Retinal pigment epithelial cell (primary cell): ENCODE data around the gene KIF19.

ENCODE experiments used
- DNase-seq: peaks from one replicate; pipeline ENCODE4 v3.0.0-alpha.2; 2010; ENCODE audit warnings: low read depth
- H3K4me3 ChIP-seq: 2 replicates; pipeline ENCODE4 v1.5.1; 2011; ENCODE audit warnings: mild to moderate bottlenecking, low read length, control low read depth, moderate library complexity
- TF ChIP-seq, protein P1 (sequence below): conservative IDR thresholded peaks from 2 replicates; pipeline ENCODE4 v1.5.1; 2011; ENCODE audit warnings: low read depth, low read length, control low read depth, inconsistent platforms

Gene KIF19

DNA sequence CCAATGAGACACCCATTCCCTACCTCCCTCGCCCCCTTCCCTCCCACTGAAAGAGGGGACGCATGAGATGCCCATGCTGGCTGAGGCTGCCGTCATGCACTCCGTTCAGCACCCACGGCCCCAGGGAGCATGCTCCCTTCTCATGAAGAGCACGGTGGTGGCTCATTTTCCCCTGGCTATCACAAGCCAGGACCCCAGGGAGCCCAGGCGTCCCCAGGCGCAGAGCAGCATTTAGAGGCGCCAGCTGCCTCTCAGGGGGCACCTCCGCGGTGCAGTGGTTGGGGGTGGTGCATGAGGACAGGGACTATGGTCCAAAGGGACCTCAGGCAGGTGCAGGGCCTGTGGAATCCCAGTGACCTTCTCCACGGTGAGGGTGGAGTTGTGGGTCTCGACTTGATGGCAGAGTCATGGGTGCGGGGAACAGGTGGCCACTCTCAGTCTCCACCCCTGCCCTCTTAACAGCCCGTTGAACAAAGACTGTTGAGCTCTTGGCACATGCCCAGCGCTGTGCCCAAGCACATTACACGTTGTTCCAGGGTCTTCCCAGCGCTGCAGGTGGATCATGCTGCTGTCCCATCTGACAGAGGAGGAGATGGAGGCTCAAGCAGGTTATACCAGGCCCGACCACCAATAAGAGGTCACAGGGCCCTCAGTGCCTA is 13.6 kb downstream of the KIF19 start:
- DNase-seq, result no peak
- TF ChIP-seq, protein P1, sequence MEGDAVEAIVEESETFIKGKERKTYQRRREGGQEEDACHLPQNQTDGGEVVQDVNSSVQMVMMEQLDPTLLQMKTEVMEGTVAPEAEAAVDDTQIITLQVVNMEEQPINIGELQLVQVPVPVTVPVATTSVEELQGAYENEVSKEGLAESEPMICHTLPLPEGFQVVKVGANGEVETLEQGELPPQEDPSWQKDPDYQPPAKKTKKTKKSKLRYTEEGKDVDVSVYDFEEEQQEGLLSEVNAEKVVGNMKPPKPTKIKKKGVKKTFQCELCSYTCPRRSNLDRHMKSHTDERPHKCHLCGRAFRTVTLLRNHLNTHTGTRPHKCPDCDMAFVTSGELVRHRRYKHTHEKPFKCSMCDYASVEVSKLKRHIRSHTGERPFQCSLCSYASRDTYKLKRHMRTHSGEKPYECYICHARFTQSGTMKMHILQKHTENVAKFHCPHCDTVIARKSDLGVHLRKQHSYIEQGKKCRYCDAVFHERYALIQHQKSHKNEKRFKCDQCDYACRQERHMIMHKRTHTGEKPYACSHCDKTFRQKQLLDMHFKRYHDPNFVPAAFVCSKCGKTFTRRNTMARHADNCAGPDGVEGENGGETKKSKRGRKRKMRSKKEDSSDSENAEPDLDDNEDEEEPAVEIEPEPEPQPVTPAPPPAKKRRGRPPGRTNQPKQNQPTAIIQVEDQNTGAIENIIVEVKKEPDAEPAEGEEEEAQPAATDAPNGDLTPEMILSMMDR, result no peak
- no peak overlapping the region for H3K4me3 ChIP-seq

DNA sequence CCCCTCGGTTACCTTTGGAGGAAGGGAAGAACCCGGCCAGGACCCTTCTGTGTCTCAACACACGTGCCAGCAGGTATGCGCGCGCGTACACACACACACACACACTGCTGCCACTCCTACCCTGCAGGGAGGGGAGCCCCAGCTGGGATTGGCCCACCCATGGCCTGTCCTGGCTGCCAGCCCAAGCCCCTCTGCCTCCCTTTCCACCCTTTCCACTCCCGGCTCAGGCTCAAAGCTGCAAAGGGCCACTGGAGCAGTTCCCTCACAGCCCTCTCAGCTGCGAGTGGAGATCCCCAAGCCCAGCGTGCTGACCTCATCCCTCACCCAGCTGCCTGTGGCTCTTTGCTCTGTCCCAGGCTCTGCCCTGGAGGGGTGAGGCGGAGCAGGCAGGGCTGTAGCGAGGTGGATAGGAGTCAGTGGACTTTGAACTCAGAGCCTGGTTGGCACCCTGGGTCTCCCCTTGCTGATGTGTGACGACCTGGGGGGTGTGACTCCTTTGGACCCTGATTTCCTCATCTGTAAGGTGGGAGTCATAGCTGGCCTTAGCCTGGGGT is 14.5 kb downstream of the KIF19 start:
- no peak for DNase-seq
- TF ChIP-seq, protein P1, result no peak
- H3K4me3 ChIP-seq, result no peak overlapping the region

DNA sequence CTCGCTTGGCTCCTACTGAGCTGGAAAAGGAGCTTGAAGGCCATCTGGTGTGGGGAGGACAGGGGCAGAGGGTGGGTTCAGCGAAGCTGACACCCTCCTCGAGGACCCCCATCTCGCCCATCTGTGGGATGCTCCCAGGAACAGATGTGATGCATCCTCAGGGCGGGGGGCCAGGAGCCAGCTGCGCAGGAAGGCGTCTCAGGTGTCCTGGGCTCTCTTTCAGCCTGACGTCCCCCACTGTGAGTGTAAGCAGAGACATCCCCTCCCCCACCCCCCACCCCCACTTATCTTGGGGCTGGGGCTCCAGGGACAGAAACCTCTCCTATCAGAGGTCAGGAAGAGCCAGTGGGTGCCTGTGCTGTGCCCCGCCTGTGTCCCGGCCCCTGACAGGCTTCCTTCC is 16.2 kb downstream of the KIF19 start:
- no peak overlapping the region for H3K4me3 ChIP-seq
- TF ChIP-seq, protein P1, result no peak
- no peak for DNase-seq

DNA sequence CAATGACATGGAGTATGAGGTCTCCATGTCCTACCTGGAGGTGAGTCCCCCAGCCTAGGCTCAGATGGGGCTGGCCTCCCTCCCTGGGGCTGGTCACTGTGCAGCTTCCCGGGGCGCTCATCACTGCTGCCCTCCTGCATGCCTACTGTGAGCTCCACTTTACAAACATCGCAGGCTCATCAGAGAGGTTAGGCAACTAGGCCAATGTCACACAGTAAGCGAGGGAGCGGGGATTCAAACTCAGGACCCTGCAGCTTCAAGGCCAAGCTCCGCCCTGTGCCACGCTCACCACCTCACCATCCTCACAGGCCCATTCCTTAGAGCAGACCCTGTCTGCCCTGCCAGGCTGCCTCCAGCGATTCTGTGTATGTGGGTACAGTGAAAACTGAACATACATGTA is 17.1 kb downstream of the KIF19 start:
- no peak for DNase-seq
- TF ChIP-seq, protein P1, result no peak
- no peak overlapping the region for H3K4me3 ChIP-seq

DNA sequence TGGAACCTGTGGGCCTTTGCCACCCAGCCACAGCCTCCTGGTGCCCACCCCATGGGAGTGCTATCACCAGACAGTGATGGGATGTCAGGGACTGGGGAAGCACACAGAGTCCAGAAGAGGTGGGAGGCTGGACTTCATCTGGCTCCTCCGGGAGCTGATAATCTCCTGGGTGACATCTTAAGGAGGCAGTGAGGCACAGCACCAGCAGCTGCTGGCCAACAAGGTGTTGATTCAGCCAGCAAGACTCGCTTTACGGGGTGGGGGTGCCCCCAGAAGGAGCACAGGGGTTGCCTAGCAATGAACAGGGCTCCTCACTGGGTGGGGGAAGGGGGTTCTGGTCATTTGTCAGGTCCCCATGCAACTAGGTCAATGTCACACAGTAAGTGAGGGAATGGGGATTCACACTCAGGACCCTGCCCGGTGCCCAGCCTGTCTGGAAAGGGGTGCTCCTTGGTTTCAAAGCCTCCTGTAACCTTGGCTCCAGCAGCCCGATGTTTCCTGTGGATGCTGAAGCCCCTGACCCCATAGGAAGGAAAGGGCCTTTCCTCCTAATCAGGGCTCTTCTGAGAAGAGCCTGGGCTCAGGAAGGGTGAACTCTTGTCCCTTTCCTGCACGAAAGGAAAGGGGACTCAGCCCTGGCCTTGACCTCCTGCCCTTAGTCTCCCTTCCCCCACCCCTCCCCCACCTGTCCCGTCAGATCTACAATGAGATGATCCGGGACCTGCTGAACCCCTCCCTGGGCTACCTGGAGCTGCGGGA is 17.7 kb downstream of the KIF19 start:
- H3K4me3 ChIP-seq, result no peak overlapping the region
- TF ChIP-seq, protein P1, result no peak
- DNase-seq, result no peak

DNA sequence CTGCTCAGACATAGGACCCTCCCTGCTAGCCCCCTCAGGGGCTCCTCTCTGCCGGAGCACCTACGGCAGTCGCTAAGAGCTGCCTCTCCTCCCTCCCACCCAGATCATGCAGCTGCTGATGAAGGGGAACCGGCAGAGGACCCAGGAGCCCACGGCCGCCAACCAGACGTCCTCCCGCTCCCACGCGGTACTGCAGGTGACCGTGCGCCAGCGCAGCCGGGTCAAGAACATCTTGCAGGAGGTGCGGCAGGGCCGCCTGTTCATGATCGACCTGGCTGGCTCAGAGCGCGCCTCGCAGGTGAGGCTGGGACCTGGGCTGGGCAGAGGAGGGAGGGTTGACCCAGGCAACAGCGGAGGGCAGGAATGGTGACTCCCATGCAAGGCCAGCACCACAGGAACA is 18.6 kb downstream of the KIF19 start:
- TF ChIP-seq, protein P1, result no peak
- no peak overlapping the region for H3K4me3 ChIP-seq
- DNase-seq, result no peak
